Epithelial cell of esophagus (primary cell): ENCODE results near the gene BMPR1A.

Source experiments
- DNase-seq: peaks from one replicate; pipeline ENCODE4 v3.0.0; 2010; ENCODE audit warnings: low read depth
- H3K4me3 ChIP-seq: 2 replicates; pipeline ENCODE4 v1.5.1; 2011; ENCODE audit warnings: mild to moderate bottlenecking, low read length, control low read depth
- TF ChIP-seq, protein P1 (sequence below): IDR thresholded peaks from 2 replicates; pipeline ENCODE4 v1.5.1; 2011; ENCODE audit warnings: low read depth, mild to moderate bottlenecking, low read length, control low read depth, inconsistent platforms; ENCODE audit not compliant: insufficient read depth; ENCODE audit errors: missing control alignments

The BMPR1A gene

DNA sequence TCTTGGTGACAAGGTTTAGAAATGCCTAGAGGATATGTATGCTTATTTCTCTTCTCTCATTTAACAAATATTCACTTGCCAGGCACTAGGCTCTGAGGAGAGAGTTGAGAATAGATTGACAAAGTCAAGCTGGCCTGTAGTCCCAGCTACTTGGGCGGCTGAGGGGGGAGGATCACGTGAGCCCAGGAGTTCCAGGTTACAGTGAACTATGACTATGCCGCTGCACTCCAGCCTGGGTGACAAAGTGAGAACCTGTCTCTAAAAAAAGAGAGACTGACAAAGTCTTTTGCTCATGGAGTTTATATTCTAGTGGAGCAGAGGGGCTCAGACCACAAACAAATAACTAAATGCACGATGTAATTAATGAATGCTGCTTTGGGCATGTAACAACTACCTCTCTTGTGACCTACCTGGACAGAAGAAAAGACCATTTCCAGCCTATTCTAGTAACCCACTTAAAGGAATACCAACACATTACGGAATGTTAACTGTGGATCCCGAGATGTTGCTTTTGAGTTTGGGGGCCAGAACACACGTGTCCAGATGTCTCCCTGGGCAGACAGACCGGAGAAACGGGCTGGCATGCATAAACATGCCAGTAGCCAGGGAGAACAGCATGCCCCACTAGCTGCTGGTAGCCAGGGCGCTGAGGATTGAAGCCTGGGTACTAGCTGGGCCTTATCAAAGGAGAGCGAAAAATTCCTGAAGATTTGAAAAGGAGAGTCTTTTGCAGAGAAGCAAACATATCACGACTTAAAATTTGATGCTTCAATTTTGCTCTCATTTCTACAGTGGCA, 2.6 kb upstream of the BMPR1A start:
- H3K4me3 ChIP-seq = no peak overlapping the region
- TF ChIP-seq, protein P1, sequence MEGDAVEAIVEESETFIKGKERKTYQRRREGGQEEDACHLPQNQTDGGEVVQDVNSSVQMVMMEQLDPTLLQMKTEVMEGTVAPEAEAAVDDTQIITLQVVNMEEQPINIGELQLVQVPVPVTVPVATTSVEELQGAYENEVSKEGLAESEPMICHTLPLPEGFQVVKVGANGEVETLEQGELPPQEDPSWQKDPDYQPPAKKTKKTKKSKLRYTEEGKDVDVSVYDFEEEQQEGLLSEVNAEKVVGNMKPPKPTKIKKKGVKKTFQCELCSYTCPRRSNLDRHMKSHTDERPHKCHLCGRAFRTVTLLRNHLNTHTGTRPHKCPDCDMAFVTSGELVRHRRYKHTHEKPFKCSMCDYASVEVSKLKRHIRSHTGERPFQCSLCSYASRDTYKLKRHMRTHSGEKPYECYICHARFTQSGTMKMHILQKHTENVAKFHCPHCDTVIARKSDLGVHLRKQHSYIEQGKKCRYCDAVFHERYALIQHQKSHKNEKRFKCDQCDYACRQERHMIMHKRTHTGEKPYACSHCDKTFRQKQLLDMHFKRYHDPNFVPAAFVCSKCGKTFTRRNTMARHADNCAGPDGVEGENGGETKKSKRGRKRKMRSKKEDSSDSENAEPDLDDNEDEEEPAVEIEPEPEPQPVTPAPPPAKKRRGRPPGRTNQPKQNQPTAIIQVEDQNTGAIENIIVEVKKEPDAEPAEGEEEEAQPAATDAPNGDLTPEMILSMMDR = no peak
- peak; percentile 59 for DNase-seq

DNA sequence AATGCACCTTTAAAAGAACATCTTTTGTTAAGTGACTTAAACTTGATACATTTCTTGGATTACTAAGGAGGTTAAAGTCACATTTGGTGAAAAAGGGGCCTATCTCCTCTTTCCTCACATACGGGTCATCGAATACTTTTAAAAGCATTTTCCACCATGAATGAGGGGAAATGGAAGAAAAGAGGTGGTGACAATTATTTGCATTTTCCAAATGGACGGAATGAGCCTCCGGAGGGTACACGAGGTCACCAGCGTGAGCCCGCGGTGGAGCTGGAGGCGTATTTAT, 1.0 kb upstream of the BMPR1A start:
- peak overlapping the region; percentile 74 for H3K4me3 ChIP-seq
- DNase-seq = no peak
- TF ChIP-seq, protein P1 = no peak

DNA sequence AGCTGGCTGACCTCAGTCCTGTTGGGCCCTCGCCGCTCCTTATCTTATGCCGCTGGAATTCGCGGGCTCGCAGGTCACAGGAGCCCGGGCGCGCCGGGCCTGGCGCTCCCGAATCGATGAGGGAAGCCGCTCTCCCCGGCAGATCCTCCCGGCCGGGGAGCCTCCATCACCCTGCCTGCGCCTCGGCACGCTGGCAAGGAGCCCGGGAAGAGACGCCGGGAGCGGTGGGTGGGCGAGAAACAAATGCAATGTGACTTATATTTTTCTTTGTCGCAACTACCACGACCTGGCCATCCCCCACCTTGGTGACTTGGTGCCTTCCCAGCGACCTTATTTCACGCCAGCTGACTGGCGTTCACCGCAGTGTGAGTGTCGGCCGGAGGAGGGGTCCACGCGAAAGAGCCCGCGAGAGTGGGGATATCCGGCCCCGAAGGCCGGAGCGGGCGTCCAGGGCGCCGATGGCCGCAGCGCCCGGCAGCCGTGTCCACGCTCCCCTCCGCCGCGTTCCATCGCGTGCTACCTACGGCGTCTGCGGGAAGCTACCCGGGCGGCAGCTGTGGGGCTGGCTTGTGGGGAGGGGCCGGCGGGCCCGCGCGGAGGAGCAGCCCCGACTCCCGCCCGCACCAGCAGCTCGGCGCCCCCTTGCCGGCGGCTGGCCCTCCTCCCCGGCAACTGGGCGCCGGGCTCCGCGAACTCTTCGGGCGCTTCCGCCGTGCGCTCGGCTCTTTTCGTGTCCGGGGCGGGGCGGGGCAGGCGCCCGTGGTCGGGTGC, 494 bp upstream of the BMPR1A start:
- H3K4me3 ChIP-seq = peak overlapping the region; percentile 74
- TF ChIP-seq, protein P1 = no peak
- peak; percentile 67 for DNase-seq

DNA sequence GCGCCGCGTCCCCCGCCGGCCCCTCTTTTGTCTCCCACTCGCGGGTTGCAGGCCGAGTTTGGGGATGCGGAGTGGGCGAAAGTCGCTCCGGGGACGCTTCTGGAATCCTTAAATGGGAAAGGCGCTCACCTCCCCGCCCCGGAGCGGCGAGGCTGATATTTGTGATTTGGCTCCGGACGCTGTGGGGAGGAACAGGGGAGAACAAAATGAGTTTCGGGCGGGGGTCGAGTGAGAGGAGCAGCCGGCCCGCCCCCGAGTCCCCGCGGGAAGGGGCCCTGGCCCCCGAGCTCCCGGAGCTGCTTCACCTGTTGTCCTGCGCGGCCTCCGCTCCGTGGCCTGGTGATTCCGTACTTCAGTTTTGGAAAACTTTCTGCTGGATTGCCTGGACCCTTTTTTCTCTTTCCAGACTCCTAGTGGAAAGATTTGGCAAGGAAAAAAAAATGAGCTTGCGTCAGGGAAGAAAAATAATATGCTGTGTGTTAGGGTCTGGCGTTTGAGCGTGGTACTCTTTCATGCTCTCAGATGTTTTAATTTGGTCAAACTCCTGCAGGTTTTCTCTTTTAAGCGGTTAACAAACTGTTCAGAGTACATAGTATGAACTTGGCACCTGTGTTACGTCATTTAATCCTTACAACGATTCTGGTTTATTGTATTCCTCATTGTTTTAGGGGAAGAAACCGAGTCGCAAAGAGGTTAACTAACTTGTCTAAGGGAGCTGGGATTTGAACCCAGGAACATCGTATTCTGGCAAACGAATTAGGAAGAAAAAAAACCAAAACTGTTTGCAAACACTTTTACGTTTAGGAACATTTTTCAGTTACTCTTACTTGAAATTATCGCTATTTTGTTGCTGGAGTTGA, 924 bp downstream of the BMPR1A start:
- TF ChIP-seq, protein P1 = peak; percentile 35
- peak overlapping the region; percentile 74 for H3K4me3 ChIP-seq
- DNase-seq = peak; percentile 45

DNA sequence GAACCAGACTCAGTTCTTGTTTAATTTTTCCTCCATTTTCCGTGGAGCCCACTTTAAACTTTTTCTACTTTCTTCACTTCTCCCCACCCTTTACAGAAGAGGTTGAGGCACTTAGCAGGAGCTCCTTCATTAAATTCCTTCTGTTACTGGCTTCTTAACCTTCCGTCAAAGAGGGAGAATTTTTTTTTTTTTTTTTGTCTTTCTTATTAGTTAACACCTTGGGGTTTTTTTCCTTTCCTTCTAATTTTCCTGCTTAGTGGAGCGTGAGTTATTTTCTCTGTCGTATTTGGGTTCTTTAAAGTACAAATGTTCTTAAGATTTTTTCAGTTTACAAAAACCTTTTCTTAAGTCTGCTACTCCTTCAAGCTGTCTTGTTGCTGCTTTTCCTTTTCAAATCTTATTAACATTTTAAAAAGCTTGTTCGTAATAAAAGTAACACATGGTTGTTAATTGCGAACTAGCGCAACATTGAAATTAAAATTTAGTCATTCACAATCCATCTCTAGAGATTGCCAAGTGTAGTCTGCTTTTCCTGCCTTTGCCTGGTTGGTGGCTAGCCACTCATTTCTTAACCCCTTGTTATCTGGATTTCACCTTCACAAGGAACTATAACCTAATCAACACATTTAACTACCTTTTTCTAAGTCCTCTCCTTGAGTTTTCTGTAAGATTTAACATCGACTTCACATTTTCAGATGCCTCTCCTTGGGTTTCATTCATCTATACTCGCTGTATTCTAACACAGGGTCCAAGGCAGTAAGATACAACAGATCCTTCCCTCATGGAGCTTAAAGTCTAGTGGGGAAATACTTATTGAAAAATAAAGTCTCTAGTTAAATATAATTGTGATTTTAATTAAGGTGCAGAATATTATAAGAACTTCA, 2.0 kb downstream of the BMPR1A start:
- TF ChIP-seq, protein P1 = no peak
- peak; percentile 42 for DNase-seq
- peak overlapping the region; percentile 74 for H3K4me3 ChIP-seq

DNA sequence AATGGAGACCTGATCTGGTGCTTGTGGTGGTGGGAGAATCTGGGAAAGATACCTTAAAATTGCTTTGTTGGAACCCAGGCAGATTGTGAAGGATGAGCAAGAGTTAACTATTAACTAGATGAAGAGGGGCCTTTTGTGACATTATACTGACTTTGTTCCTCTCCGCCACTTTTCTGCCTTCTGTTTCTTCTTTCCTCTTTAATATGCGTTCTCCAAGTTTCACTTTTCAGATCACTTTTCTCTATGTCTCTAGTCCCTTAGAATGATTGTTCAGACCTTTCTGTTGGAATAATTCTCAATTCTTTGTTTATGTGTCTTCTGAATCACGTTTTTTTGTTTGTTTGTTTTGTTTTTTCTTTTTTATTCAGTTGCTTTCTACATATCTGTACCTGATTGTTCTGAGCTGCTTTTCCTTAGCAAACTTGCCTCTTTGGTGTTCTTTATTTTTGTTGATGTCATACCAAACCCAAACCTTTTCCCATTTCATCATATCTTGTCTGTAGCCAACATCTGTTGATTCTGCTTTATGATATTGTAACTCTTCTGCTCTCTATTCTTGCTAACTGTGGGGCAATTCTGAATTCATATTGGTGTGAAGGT, 2.8 kb downstream of the BMPR1A start:
- DNase-seq = no peak
- TF ChIP-seq, protein P1 = no peak
- peak overlapping the region; percentile 1 for H3K4me3 ChIP-seq
